ENCODE measurements around the gene IRF6.

- TF ChIP-seq EZH2phosphoT487 (conservative IDR thresholded peaks at IDR 0.05; ENCODE audit: low read length), result no peak
- TF ChIP-seq CTCF (IDR thresholded peaks at IDR 0.05; ENCODE audit: insufficient read depth, low read length, poor library complexity, severe bottlenecking), result no peak
Observed at GRCh38 chr1:209785592-209785991, 20.4 kb downstream of the IRF6 start.

Data from SU-DHL-6 (cell line).